NB4 (cell line): ENCODE data around the gene TUBA8.

ENCODE experiments used
- CTCF ChIP-seq: IDR thresholded peaks from one replicate; pipeline ENCODE4 v1.5.1; 2012; ENCODE audit warnings: low read depth, low read length
- MYC ChIP-seq: IDR thresholded peaks from 2 replicates; pipeline ENCODE4 v1.6.1; 2011; ENCODE audit warnings: low read depth, low read length
- POLR2A ChIP-seq: IDR thresholded peaks from 2 replicates; pipeline ENCODE4 v1.6.1; 2011; ENCODE audit warnings: mild to moderate bottlenecking; ENCODE audit not compliant: insufficient read length; ENCODE audit errors: extremely low read depth
- TF ChIP-seq, protein P1 (sequence below): IDR thresholded peaks from 2 replicates; pipeline ENCODE4 v1.6.1; 2011; ENCODE audit warnings: low read depth, low read length

GRCh38 chr22:18113680-18114394 lies 3.2 kb downstream of the TUBA8 start:
- TF ChIP-seq POLR2A, result no peak
- no peak for TF ChIP-seq CTCF
- TF ChIP-seq, protein P1, sequence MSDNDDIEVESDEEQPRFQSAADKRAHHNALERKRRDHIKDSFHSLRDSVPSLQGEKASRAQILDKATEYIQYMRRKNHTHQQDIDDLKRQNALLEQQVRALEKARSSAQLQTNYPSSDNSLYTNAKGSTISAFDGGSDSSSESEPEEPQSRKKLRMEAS, result peak; percentile 32; the same call in 1 of the 2 replicates
- peak; percentile 44 for TF ChIP-seq MYC
